ENCODE results near the gene LTA4H. TPM values are rescaled to one million over a fixed set of nuclear protein-coding genes. Genes with fewer than 3 reads are reported as not detected.

LTA4H gene
- polyA plus RNA-seq, 1 donor (not counting 4 experiments of a cell fraction or from before 2014, with no cell fraction given) = 183 TPM

DNA sequence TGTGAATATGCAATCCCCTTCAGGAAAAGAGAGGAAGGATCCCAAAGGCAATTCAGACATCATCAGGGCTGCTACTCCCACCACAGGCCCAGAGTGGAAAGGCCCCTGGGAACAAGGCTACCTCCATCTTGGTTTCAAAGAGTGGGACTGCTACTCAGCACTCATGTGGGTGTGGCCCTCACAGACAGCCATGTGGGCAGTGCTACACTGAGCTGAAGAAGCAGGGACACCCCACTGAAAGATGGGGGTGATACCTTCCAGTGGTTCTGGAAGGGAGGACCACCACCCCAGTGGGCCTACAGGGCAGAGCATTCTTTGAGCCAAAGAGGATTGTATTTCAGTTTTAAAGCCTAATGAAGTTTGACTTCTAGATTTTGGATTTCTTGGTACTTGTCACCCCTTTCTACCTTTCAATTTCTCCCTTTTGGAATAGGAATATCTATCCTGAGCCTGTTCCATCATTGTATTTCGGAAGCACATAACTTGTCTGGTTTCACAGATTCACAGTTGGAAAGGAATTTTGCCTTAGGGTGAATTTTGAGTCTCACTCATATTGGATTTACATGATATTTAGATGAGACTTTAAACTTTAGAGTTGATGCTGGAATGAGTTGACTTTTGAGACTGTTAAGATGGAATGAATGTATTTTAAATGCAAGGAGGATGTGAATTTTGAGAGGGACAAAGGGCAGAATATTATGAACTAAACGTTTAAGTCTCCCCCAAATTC is 16.5 kb upstream of the LTA4H start:
- Histone ChIP-seq H3K9ac (ENCODE audit: control insufficient read depth, extremely low read depth, insufficient read depth, low read length) (no peak overlapping the region), H3K9me1 (ENCODE audit: control insufficient read depth, extremely low read depth, insufficient read depth, low read length) (no peaks in the 10 kb centered on the region), H3K27ac (ENCODE audit: control insufficient read depth, insufficient read depth, low read length) (no peak overlapping the region), H3K79me2 (ENCODE audit: control insufficient read depth, insufficient read depth, low read length) (no peaks in the 10 kb centered on the region), H2AFZ (ENCODE audit: control insufficient read depth, low read length) (no peak overlapping the region), H3K4me2 (ENCODE audit: control insufficient read depth, extremely low read depth, insufficient read depth, low read depth, low read length) (no peak overlapping the region), H3K27me3 (ENCODE audit: control insufficient read depth, extremely low read depth, insufficient read depth, low read length) (no peaks in the 10 kb centered on the region), H3K36me3 (ENCODE audit: control insufficient read depth in 2 of 2, extremely low read depth in 1 of 2, insufficient read depth in 2 of 2, low read length in 2 of 2) (no peaks in the 10 kb centered on the region), H3K4me1 (ENCODE audit: control insufficient read depth, extremely low read depth, insufficient read depth, low read length) (peaks cover 24% of the 10 kb centered on the region), H4K20me1 (ENCODE audit: control insufficient read depth, extremely low read depth, insufficient read depth, low read length) (no peaks in the 10 kb centered on the region), H3K4me3 (ENCODE audit: control insufficient read depth in 2 of 3, extremely low read depth in 1 of 3, insufficient read depth in 2 of 3, low read depth in 1 of 3, low read length in 3 of 3) (no peak overlapping the region), H3K9me3 (ENCODE audit: control insufficient read depth, low read depth, low read length) (no peaks in the 10 kb centered on the region)
- TF ChIP-seq EZH2 (IDR thresholded peaks at IDR 0.05; ENCODE audit: low read length) (no peak), CTCF (optimal IDR thresholded peaks at IDR 0.05 in 1 of 3, IDR thresholded peaks at IDR 0.05 in 1 of 3, conservative IDR thresholded peaks at IDR 0.05 in 1 of 3; ENCODE audit: extremely low read depth in 1 of 3, insufficient read depth in 2 of 3, low read length in 3 of 3) (no peak)
- DNase-seq (ENCODE audit: low read depth, low spot score) (no peak), FAIRE-seq (no peak)
- dilution Hi-C loops (cut with MboI; ENCODE audit: extremely low pct_ligation_motif_present, low sequenced_read_pairs) = no loop called here

- DNase-seq (ENCODE audit: low read depth, low spot score) (no peak), FAIRE-seq (no peak)
- Histone ChIP-seq H3K9me1 (ENCODE audit: control insufficient read depth, extremely low read depth, insufficient read depth, low read length) (no peaks in the 10 kb centered on the region), H3K79me2 (ENCODE audit: control insufficient read depth, insufficient read depth, low read length) (no peaks in the 10 kb centered on the region), H3K27ac (ENCODE audit: control insufficient read depth, insufficient read depth, low read length) (no peak overlapping the region), H3K9ac (ENCODE audit: control insufficient read depth, extremely low read depth, insufficient read depth, low read length) (no peak overlapping the region), H3K4me1 (ENCODE audit: control insufficient read depth, extremely low read depth, insufficient read depth, low read length) (peaks cover 30% of the 10 kb centered on the region), H3K36me3 (ENCODE audit: control insufficient read depth in 2 of 2, extremely low read depth in 1 of 2, insufficient read depth in 2 of 2, low read length in 2 of 2) (no peaks in the 10 kb centered on the region), H3K4me3 (ENCODE audit: control insufficient read depth in 2 of 3, extremely low read depth in 1 of 3, insufficient read depth in 2 of 3, low read depth in 1 of 3, low read length in 3 of 3) (no peak overlapping the region), H2AFZ (ENCODE audit: control insufficient read depth, low read length) (no peak overlapping the region), H3K4me2 (ENCODE audit: control insufficient read depth, extremely low read depth, insufficient read depth, low read depth, low read length) (no peak overlapping the region), H3K9me3 (ENCODE audit: control insufficient read depth, low read depth, low read length) (no peaks in the 10 kb centered on the region), H3K27me3 (ENCODE audit: control insufficient read depth, extremely low read depth, insufficient read depth, low read length) (no peaks in the 10 kb centered on the region), H4K20me1 (ENCODE audit: control insufficient read depth, extremely low read depth, insufficient read depth, low read length) (no peaks in the 10 kb centered on the region)
- no peak for TF ChIP-seq EZH2 (IDR thresholded peaks at IDR 0.05; ENCODE audit: low read length)
- TF ChIP-seq CTCF (optimal IDR thresholded peaks at IDR 0.05 in 1 of 3, IDR thresholded peaks at IDR 0.05 in 1 of 3, conservative IDR thresholded peaks at IDR 0.05 in 1 of 3; ENCODE audit: extremely low read depth in 1 of 3, insufficient read depth in 2 of 3, low read length in 3 of 3) = no peak
- dilution Hi-C loops (cut with MboI; ENCODE audit: extremely low pct_ligation_motif_present, low sequenced_read_pairs) = no loop called here
These were observed 14.8 kb upstream of the LTA4H start for GRCh38 chr12:96050139-96050538.
